HepG2 (cell line): Measurements from ENCODE around the gene GJB1. TPM values are rescaled to one million over a fixed set of nuclear protein-coding genes. Genes with fewer than 3 reads are reported as not detected.

ENCODE experiments used
- FOXC1 ChIP-seq: sonication (generic); formaldehyde crosslinking; IDR thresholded peaks from 2 replicates; pipeline ENCODE4 v1.8.0; 2022; ENCODE audit warnings: mild to moderate bottlenecking, missing genetic modification reagents, borderline replicate concordance
- HMGXB4 ChIP-seq, 2 experiments: sonication (generic) in 1 of 2; formaldehyde crosslinking in 1 of 2; IDR thresholded peaks; 2 replicates each; pipeline versions ENCODE4 v1.4.0 to v1.6.1; 2018 to 2020; ENCODE audit warnings: missing genetic modification reagents in 2 of 2, borderline replicate concordance in 1 of 2, low read depth in 1 of 2, mild to moderate bottlenecking in 1 of 2, missing biosample characterization in 1 of 2
- KAT7 ChIP-seq: IDR thresholded peaks from 2 replicates; pipeline ENCODE4 v1.6.1; 2018; ENCODE audit warnings: borderline replicate concordance, missing compliant biosample characterization
- KDM2A ChIP-seq: sonication (generic); formaldehyde crosslinking; IDR thresholded peaks from 2 replicates; pipeline ENCODE4 v1.4.0; 2020; ENCODE audit warnings: low read depth, missing genetic modification reagents, borderline replicate concordance
- KLF16 ChIP-seq, 2 experiments: sonication (generic) in 1 of 2; formaldehyde crosslinking in 1 of 2; IDR thresholded peaks; 2 replicates each; pipeline versions ENCODE4 v1.6.1 to v1.8.0; 2016 to 2023; ENCODE audit warnings: missing genetic modification reagents in 2 of 2, missing compliant biosample characterization in 1 of 2
- MLLT10 ChIP-seq: sonication (generic); formaldehyde crosslinking; IDR thresholded peaks from 2 replicates; pipeline ENCODE4 v1.4.0; 2020; ENCODE audit warnings: missing genetic modification reagents
- PAXIP1 ChIP-seq: sonication (generic); formaldehyde crosslinking; conservative IDR thresholded peaks from 2 replicates; pipeline ENCODE4 v1.4.0; 2020; ENCODE audit warnings: mild to moderate bottlenecking, missing genetic modification reagents, moderate library complexity
- PTBP1 ChIP-seq: fragments of 200-400 bp; formaldehyde crosslinking; IDR thresholded peaks from 2 replicates; pipeline ENCODE4 v1.6.1; 2018; ENCODE audit warnings: low read length, low read depth; ENCODE audit not compliant: poor library complexity, severe bottlenecking
- REST ChIP-seq, 2 experiments: IDR thresholded peaks; 2 replicates each; pipeline ENCODE4 v1.6.1; 2011 to 2012; ENCODE audit warnings: low read length in 2 of 2, borderline replicate concordance in 1 of 2, low read depth in 1 of 2, mild to moderate bottlenecking in 1 of 2, moderate library complexity in 1 of 2
- SIX1 ChIP-seq: sonication (generic); formaldehyde crosslinking; IDR thresholded peaks from 2 replicates; pipeline ENCODE4 v1.4.0; 2020; ENCODE audit warnings: missing genetic modification reagents, borderline replicate concordance
- SP2 ChIP-seq: sonication (generic); formaldehyde crosslinking; IDR thresholded peaks from 2 replicates; pipeline ENCODE4 v1.5.1; 2020; ENCODE audit warnings: mild to moderate bottlenecking, missing genetic modification reagents
- THAP11 ChIP-seq: IDR thresholded peaks from 2 replicates; pipeline ENCODE4 v1.6.1; 2016; ENCODE audit warnings: missing biosample characterization, missing genetic modification reagents
- TRIM22 ChIP-seq: fragments of 450-650 bp; IDR thresholded peaks from 2 replicates; pipeline ENCODE4 v1.6.1; 2017
- ZNF337 ChIP-seq: sonication (generic); formaldehyde crosslinking; IDR thresholded peaks from 2 replicates; pipeline ENCODE4 v1.5.1; 2020; ENCODE audit warnings: missing genetic modification reagents, low read depth, mild to moderate bottlenecking, borderline replicate concordance
- ZNF367 ChIP-seq: sonication (generic); formaldehyde crosslinking; IDR thresholded peaks from 2 replicates; pipeline ENCODE4 v1.4.0; 2020; ENCODE audit warnings: missing genetic modification reagents, borderline replicate concordance
- ZNF451 ChIP-seq: sonication (generic); formaldehyde crosslinking; IDR thresholded peaks from 2 replicates; pipeline ENCODE4 v1.5.0; 2020; ENCODE audit warnings: mild to moderate bottlenecking, missing genetic modification reagents
- ZNF530 ChIP-seq: sonication (generic); formaldehyde crosslinking; IDR thresholded peaks from 2 replicates; pipeline ENCODE4 v1.5.0; 2020; ENCODE audit warnings: low read depth, mild to moderate bottlenecking, missing genetic modification reagents
- polyA plus RNA-seq, 8 experiments: library from polyadenylated mRNA; depleted of rRNA in 3 of 8; stranded (reverse) in 7 of 8; unstranded in 1 of 8; fragments of >200 nt; fragmentation: Illumina TruSeq in 4 of 8; extraction: Trizol in 4 of 8; gene quantifications; 2 replicates each; pipeline versions ENCODE4 v1.2.1 to v1.2.3, GENCODE V29; 2011 to 2016; ENCODE audit warnings: low read depth in 4 of 8, missing spikeins in 1 of 8, mixed read lengths in 1 of 8; ENCODE audit not compliant: insufficient read depth in 1 of 8
- total RNA-seq, 5 experiments: library from RNA; depleted of rRNA; stranded (reverse); fragments of >200 nt; fragmentation: Illumina TruSeq; extraction: Trizol; gene quantifications; 2 replicates each; pipeline ENCODE4 v1.2.3, GENCODE V29; 2016; ENCODE audit warnings: low read depth in 1 of 5

The GJB1 gene
- total and polyA plus RNA-seq, 2 of the 13 experiments (the other 11 are each of a cell fraction or from before 2014, with no cell fraction given) = 111 to 161 TPM

- no peak for TF ChIP-seq ZNF367 (CRISPR knock-in tag)
- no peak for TF ChIP-seq PTBP1
- TF ChIP-seq KLF16 (CRISPR knock-in tag; IDR thresholded peaks at IDR 0.05) = 0 out of 4 replicates have a peak, but pooled peaks of 1 of the 2 experiments have one; percentile 24
- no peak for TF ChIP-seq PAXIP1 (CRISPR knock-in tag)
- TF ChIP-seq HMGXB4 (CRISPR knock-in tag; IDR thresholded peaks at IDR 0.05; ENCODE audit: borderline replicate concordance in 1 of 2, low read depth in 1 of 2) = peak in 1 of 2 experiments; percentile 21; a peak in 2 of 4 replicates
- no peak for TF ChIP-seq ZNF451 (CRISPR knock-in tag)
- TF ChIP-seq THAP11 (CRISPR knock-in tag) = peak; percentile 43; the same call in 1 of the 2 replicates
- no peak for TF ChIP-seq ZNF337 (CRISPR knock-in tag)
- no peak for TF ChIP-seq TRIM22
- peak; percentile 47; the same call in 1 of the 2 replicates for TF ChIP-seq SP2
- no peak for TF ChIP-seq SIX1 (CRISPR knock-in tag)
- TF ChIP-seq FOXC1 (CRISPR knock-in tag) = no peak
- no peak for TF ChIP-seq KAT7 (CRISPR knock-in tag)
- TF ChIP-seq MLLT10 (CRISPR knock-in tag) = no peak
- no peak for TF ChIP-seq ZNF530 (CRISPR knock-in tag)
- peak; percentile 24; the same call in 1 of the 2 replicates for TF ChIP-seq KDM2A (CRISPR knock-in tag)
- no peak for TF ChIP-seq REST (IDR thresholded peaks at IDR 0.05; ENCODE audit: borderline replicate concordance in 1 of 2, low read depth in 1 of 2, low read length in 2 of 2)
Observed at GRCh38 chrX:71254092-71254963, 31.3 kb downstream of the GJB1 start, which contains the start of gene ZMYM3 (continued).
